ENCODE data around the gene ZNF763.
"Not testable (repeated sequence)": the region's sequence is repeated elsewhere in the genome, so short reads cannot be mapped to it uniquely, and the experiment has no call there.

ZNF763 gene

GRCh38 chr19:11964858-11965645, at the start of gene ZNF763:
ZNF763 (plus strand) TSS chr19:11965040; CDS start chr19:11965209, 169 bp downstream.
- DNase-seq (ENCODE audit: low read depth in 2 of 2): peak; percentile 71 to 87

- no peak for DNase-seq (ENCODE audit: low read depth in 2 of 2)
Observed at GRCh38 chr19:11921852-11922495, 42.9 kb upstream of the ZNF763 start.

DNA sequence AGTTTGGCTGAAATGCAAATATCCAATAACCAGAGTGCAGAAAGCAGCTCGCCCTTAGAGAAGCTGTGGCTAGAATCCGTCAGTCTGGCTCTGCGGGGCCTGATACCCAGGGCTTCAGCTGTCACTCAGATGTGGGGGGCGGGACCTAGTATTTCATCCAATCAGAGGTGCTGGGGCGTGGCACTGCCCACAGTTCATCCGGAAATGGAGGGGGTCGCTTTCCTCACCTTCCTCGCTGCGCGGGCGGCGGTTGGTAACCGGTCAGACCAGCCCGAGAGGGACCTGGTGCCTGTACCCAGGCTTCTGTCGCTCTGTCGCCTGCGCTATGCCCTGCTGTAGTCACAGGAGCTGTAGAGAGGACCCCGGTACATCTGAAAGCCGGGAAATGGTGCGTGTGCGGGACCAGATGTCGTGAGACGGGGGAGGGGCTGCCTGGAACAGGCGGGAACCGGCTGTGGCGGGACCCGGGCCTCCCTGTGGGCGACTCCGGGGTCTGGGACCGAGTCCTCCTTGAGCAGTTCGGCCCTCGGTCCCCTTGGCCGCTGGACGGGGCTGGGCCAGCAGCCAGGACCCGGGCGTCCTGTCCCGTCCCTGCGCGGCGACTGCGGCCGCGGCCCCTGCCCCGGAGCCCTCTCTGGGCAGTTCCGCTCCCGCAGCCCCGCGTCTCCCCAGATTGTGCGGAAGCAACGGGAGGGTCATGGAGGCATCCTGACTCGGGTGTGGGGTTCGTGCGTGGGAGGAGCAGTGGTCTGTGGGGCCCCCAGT, 39.8 kb upstream of the ZNF763 start, which contains the start of gene ZNF700:
Gene ZNF700 (plus strand): TSS at position 222 of the 765 bp plus-strand sequence. CDS start 104 bp downstream, at position 326.
- DNase-seq (ENCODE audit: low read depth in 2 of 2): peak; percentile 80 to 96

- not testable (repeated sequence) for DNase-seq (ENCODE audit: low read depth in 2 of 2)
Observed at GRCh38 chr19:11925651-11926187, 39.1 kb upstream of the ZNF763 start.

- no peak for DNase-seq (ENCODE audit: low read depth in 2 of 2)
Observed at GRCh38 chr19:11927227-11927626, 37.6 kb upstream of the ZNF763 start.

DNA sequence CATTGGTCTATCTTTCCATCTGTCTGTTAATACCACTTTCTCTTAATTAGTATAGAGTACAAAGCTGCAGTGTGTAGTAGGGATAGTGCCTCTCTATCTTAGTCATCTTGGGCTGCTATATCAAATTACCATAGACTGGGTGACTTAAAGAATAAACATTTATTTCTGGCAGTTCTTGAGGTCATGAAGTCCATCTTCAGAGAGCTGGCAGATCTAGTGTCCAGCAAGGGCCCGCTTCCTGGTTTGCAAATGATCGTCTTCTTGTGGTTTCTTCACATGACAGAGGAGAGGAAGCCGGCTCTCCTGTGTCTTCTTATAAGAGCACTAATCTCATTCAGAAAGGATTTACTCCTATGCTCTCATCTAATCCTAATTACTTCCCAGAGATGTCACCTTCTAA, 33.8 kb upstream of the ZNF763 start:
- DNase-seq (ENCODE audit: low read depth in 2 of 2): no peak

DNA sequence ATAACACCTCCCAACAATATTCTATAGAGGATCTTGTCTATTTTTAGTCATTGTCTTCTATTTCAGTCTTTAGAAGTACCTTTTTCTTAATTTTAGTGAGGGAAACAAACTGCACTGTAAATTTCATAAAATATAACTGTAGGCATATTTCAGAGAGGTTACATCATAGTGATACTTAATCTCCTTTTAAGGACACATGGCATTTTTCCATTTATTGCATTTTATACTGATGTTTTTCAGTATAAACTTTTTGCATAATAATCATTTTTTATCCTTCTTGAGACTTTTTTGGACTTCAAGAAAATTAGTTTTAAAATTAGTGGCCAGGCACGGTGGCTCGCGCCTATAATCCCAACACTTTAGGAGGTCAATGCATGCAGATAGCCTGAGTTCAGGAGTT, 33.3 kb upstream of the ZNF763 start:
- no peak for DNase-seq (ENCODE audit: low read depth in 2 of 2)

GRCh38 chr19:11935829-11936228, 29.0 kb upstream of the ZNF763 start:
- not testable (repeated sequence) for DNase-seq (ENCODE audit: low read depth in 2 of 2)

DNA sequence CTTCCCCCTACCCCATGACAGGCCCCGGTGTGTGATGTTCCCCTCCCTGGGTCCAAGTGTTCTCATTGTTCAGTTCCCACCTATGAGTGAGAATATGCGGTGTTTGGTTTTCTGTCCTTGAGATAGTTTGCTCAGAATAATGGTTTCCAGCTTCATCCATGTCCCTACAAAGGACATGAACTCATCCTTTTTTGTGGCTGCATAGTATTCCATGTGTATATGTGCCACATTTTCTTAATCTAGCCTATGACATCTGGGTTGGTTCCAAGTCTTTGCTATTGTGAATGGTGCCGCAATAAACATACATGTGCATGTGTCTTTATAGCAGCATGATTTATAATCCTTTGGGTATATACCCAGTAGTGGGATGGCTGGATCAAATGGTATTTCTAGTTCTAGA, 26.5 kb upstream of the ZNF763 start:
- not testable (repeated sequence) for DNase-seq (ENCODE audit: low read depth in 2 of 2)

GRCh38 chr19:11941361-11941887, 23.4 kb upstream of the ZNF763 start:
- DNase-seq (ENCODE audit: low read depth in 2 of 2): not testable (repeated sequence)

- DNase-seq (ENCODE audit: low read depth in 2 of 2): no peak
Observed at GRCh38 chr19:11942008-11942842, 22.6 kb upstream of the ZNF763 start.

GRCh38 chr19:11942843-11943108, 22.1 kb upstream of the ZNF763 start:
- DNase-seq (ENCODE audit: low read depth in 2 of 2): no peak

GRCh38 chr19:11944656-11945055, 20.2 kb upstream of the ZNF763 start:
- no peak for DNase-seq (ENCODE audit: low read depth in 2 of 2)

DNA sequence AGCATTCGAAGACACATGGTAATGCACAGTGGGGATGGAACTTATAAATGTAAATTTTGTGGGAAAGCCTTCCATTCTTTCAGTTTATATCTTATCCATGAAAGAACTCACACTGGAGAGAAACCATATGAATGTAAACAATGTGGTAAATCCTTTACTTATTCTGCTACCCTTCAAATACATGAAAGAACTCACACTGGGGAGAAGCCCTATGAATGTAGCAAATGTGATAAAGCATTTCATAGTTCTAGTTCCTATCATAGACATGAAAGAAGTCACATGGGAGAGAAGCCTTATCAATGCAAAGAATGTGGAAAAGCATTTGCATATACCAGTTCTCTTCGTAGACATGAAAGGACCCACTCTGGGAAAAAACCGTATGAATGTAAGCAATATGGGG, 16.2 kb upstream of the ZNF763 start:
- no peak for DNase-seq (ENCODE audit: low read depth in 2 of 2)

GRCh38 chr19:11949201-11949600, 15.6 kb upstream of the ZNF763 start:
- no peak for DNase-seq (ENCODE audit: low read depth in 2 of 2)

GRCh38 chr19:11949614-11950080, 15.2 kb upstream of the ZNF763 start:
- not testable (repeated sequence) for DNase-seq (ENCODE audit: low read depth in 2 of 2)

DNA sequence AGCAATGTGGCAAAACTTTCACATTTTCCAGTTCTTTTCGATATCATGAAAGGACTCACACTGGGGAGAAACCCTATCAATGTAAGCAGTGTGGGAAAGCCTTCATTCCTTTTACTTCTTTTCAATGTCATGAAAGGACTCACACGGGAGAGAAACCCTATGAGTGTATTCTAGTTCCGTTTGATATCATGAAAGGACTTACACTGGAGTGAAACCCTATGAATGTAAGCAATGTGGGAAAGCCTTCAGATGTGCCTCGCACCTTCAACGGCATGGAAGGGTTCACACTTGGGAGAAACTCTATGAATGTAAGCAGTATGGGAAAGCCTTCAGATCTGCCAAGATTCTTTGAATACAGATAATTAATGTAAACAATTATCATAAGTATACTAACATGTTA, 14.5 kb upstream of the ZNF763 start:
- no peak for DNase-seq (ENCODE audit: low read depth in 2 of 2)

GRCh38 chr19:11963566-11964355, 1.1 kb upstream of the ZNF763 start:
- DNase-seq (ENCODE audit: low read depth in 2 of 2): peak; percentile 44 to 68

GRCh38 chr19:11964496-11964857, 363 bp upstream of the ZNF763 start:
- DNase-seq (ENCODE audit: low read depth in 2 of 2): no peak

GRCh38 chr19:11970174-11970573, 5.3 kb downstream of the ZNF763 start:
- no peak for DNase-seq (ENCODE audit: low read depth in 2 of 2)

Measured in stimulated activated CD4-positive, alpha-beta T cell treated with anti-CD3 and anti-CD28 coated beads, Interleukin-12 subunit alpha, Interleukin-12 subunit beta, amount 100 ng/mL, for 24 hours (primary cell).